Measurements from ENCODE around the gene TP53. TPM values are rescaled to one million over a fixed set of nuclear protein-coding genes. Genes with fewer than 3 reads are reported as not detected.

Gene TP53
- polyA plus RNA-seq, 2 of the 4 experiments (the other 2 are of a cell fraction), result 59.4 to 65.9 TPM

DNA sequence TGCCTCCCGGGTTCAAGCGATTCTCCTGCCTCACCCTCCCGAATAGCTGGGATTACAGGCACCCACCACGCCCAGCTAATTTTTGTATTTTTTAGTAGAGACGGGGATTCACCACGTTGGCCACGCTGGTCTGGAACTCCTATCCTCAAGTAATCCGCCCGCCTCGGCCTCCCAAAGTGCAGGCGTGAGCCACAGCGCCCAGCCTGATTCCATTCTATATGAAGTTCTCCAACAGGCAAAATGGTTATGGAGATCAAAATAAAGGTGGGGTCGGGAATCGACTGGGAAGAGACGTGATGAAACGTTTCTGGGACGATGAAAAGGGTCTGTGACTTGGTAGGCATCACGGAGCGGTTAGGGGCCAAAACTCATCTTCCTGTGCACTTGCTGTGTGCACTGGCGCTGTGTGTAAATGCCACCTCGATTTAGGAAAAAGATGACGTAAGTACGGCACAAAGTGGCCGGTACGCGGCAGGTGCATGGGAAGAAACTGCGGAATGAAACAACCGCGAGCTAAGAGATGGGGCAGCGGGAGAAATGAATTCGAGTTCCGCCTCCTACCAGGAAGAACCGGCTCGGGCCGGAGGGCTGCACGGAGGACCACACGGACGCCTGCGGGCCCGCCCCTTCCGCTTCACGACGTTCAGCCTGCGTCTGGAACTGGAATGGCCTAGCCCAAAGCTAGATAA lies 1.6 kb downstream of the TP53 start:
- POLR2A ChIA-PET, result interaction anchor here (0.6 to 4.1 kb wide), 32 partner anchors 11 to 488 kb away, joined by 3 to 97 read pairs (median 6); partner anchors contain the start of genes ATP1B2, CD68, CYB5D1 and DNAH2
- Histone ChIP-seq H3K27ac (peak overlapping the region; percentile 94 to 95), H3K4me3 (peak overlapping the region; percentile 77), H3K4me2 (peak overlapping the region; percentile 93), H3K4me1 (peaks cover 23% of the 10 kb centered on the region), H3K9me3 (no peaks in the 10 kb centered on the region)
- peak; percentile 75 to 77 for ATAC-seq
- no peak for FAIRE-seq
- WGBS (ENCODE audit: missing lambda C conversion rate), result 2% methylated on average over 44 of the region's 44 CpGs
- CTCF ChIA-PET, result interaction anchor here (0.6 to 10.0 kb wide), 13 partner anchors 11 to 180 kb away, joined by 3 to 191 read pairs (median 33); partner anchors contain the start of genes CD68, DNAH2, EFNB3 and FXR2
- peak; percentile 91 to 98 for DNase-seq (ENCODE audit: low read depth in 1 of 2, low spot score in 1 of 2)
- TF ChIP-seq BHLHE40 (IDR thresholded peaks at IDR 0.05; ENCODE audit: low read depth, low read length) (no peak), PHF8 (IDR thresholded peaks at IDR 0.05; ENCODE audit: borderline replicate concordance, low read depth) (peak; percentile 41; the same call in 1 of the 2 replicates), POLR2A (IDR thresholded peaks at IDR 0.05; ENCODE audit: low read length) (peak; percentile 50), MAZ (IDR thresholded peaks at IDR 0.05; ENCODE audit: borderline replicate concordance, low read depth, low read length) (no peak), RFX5 (IDR thresholded peaks at IDR 0.05) (no peak), POLR2AphosphoS2 (conservative IDR thresholded peaks at IDR 0.05; ENCODE audit: low read length) (no peak), FOSB (CRISPR knock-in tag; IDR thresholded peaks at IDR 0.05) (peak; percentile 79; the same call in 1 of the 2 replicates), HOXB13 (CRISPR knock-in tag; IDR thresholded peaks at IDR 0.05; ENCODE audit: low read depth) (no peak), RNF2 (IDR thresholded peaks at IDR 0.05; ENCODE audit: borderline replicate concordance, low read depth) (no peak), SMC3 (IDR thresholded peaks at IDR 0.05) (no peak), JUN (IDR thresholded peaks at IDR 0.05) (peak; percentile 44 to 56; a peak in 2 of 5 replicates), CHD2 (IDR thresholded peaks at IDR 0.05; ENCODE audit: low read length, partially characterized antibody) (peak; percentile 36), HOXA7 (CRISPR knock-in tag; IDR thresholded peaks at IDR 0.05) (0 out of 2 replicates have a peak, but pooled peaks have one; percentile 21), HEYL (CRISPR knock-in tag; IDR thresholded peaks at IDR 0.05) (no peak)
- TF ChIP-seq, protein P1, sequence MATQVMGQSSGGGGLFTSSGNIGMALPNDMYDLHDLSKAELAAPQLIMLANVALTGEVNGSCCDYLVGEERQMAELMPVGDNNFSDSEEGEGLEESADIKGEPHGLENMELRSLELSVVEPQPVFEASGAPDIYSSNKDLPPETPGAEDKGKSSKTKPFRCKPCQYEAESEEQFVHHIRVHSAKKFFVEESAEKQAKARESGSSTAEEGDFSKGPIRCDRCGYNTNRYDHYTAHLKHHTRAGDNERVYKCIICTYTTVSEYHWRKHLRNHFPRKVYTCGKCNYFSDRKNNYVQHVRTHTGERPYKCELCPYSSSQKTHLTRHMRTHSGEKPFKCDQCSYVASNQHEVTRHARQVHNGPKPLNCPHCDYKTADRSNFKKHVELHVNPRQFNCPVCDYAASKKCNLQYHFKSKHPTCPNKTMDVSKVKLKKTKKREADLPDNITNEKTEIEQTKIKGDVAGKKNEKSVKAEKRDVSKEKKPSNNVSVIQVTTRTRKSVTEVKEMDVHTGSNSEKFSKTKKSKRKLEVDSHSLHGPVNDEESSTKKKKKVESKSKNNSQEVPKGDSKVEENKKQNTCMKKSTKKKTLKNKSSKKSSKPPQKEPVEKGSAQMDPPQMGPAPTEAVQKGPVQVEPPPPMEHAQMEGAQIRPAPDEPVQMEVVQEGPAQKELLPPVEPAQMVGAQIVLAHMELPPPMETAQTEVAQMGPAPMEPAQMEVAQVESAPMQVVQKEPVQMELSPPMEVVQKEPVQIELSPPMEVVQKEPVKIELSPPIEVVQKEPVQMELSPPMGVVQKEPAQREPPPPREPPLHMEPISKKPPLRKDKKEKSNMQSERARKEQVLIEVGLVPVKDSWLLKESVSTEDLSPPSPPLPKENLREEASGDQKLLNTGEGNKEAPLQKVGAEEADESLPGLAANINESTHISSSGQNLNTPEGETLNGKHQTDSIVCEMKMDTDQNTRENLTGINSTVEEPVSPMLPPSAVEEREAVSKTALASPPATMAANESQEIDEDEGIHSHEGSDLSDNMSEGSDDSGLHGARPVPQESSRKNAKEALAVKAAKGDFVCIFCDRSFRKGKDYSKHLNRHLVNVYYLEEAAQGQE (IDR thresholded peaks at IDR 0.05), result peak; percentile 80
- TF ChIP-seq, protein P2, sequence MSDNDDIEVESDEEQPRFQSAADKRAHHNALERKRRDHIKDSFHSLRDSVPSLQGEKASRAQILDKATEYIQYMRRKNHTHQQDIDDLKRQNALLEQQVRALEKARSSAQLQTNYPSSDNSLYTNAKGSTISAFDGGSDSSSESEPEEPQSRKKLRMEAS (IDR thresholded peaks at IDR 0.05), result peak; percentile 84
- TF ChIP-seq, protein P3, sequence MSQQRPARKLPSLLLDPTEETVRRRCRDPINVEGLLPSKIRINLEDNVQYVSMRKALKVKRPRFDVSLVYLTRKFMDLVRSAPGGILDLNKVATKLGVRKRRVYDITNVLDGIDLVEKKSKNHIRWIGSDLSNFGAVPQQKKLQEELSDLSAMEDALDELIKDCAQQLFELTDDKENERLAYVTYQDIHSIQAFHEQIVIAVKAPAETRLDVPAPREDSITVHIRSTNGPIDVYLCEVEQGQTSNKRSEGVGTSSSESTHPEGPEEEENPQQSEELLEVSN (IDR thresholded peaks at IDR 0.05; ENCODE audit: borderline replicate concordance, low read depth), result peak; percentile 75; the same call in 1 of the 2 replicates

DNA sequence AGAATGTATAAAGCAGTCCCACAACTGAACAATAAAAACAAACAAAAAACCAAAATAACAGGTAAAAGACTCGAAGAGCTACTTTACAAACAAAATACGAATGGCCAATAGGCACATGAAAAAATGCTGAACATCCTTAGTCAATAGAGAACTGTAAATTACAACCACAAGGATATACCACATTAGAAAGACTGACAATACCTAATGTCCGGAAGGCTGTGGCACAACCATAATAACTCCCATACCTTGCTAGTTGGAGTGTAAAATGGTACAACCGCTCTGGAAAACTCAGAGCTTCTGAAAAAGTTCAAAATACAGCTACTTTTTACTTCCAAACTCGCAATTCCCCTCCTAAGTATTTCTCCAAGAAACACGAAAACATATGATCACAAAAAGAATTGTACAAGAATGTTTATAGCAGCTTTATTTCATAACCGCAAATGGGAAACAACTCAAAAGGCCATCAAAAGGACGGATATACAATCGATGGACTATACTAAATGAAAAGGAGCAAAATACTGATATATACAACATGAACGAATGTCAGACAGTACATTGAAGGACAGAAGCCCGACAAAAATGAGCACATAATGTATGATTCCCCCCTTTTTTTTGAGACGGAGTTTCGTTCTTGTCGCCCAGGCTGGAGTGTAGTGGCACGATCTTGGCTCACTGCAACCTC lies 2.3 kb downstream of the TP53 start:
- FAIRE-seq, result no peak
- Histone ChIP-seq H3K4me2 (peak overlapping the region; percentile 93), H3K4me3 (peak overlapping the region; percentile 77), H3K4me1 (peaks cover 23% of the 10 kb centered on the region), H3K9me3 (no peaks in the 10 kb centered on the region), H3K27ac (peak overlapping the region; percentile 94 to 95)
- no peak for DNase-seq (ENCODE audit: low read depth in 1 of 2, low spot score in 1 of 2)
- no peak for TF ChIP-seq FOSL2 (IDR thresholded peaks at IDR 0.05)
- no peak for TF ChIP-seq FOSL2 (CRISPR knock-in tag; IDR thresholded peaks at IDR 0.05)
- TF ChIP-seq, protein P4, sequence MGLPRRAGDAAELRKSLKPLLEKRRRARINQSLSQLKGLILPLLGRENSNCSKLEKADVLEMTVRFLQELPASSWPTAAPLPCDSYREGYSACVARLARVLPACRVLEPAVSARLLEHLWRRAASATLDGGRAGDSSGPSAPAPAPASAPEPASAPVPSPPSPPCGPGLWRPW (IDR thresholded peaks at IDR 0.05), result no peak
- TF ChIP-seq KDM5A (IDR thresholded peaks at IDR 0.05), result 0 out of 2 replicates have a peak, but pooled peaks have one; percentile 8
- 0 out of 2 replicates have a peak, but pooled peaks have one; percentile 41 for TF ChIP-seq POLR2AphosphoS2 (conservative IDR thresholded peaks at IDR 0.05; ENCODE audit: low read length)
- TF ChIP-seq HOXB5 (CRISPR knock-in tag; IDR thresholded peaks at IDR 0.05), result no peak
- ChIA-PET CTCF (interaction anchor here (0.9 to 10.0 kb wide), 9 partner anchors 18 to 180 kb away, joined by 3 to 191 read pairs (median 51); partner anchors contain the start of genes CD68, DNAH2, EFNB3 and FXR2), POLR2A (interaction anchor here (1.3 to 4.1 kb wide), 9 partner anchors 10 to 281 kb away, joined by 4 to 81 read pairs (median 30); partner anchors contain the start of genes CD68, CYB5D1, FXR2 and NAA38)
- 19% methylated on average over 15 of the region's 15 CpGs for WGBS (ENCODE audit: missing lambda C conversion rate)
- ATAC-seq, result no peak

Measured in A549 (cell line).